Endothelial cell of umbilical vein (primary cell): ENCODE measurements around the gene SLC46A1. TPM values are rescaled to one million over a fixed set of nuclear protein-coding genes. Genes with fewer than 3 reads are reported as not detected.

Experiments used
- BruUV-seq: library from RNA; stranded (reverse); fragments of 400-500 nt; replicated peaks from 2 replicates; lab custom pipeline; 2021; lab: Mats Ljungman, UMichigan
- CTCF ChIA-PET: fragments of 300-600, 350-600 bp; sonication (Branson Sonifier 250); formaldehyde crosslinking; loops from one replicate; lab custom pipeline; 2021; ENCODE audit warnings: antibody characterized with exemption, inconsistent platforms; lab: Charles Lee
- POLR2A ChIA-PET: fragments of 300-600, 350-600 bp; sonication (Branson Sonifier 250); formaldehyde crosslinking; loops from one replicate; lab custom pipeline; 2021; ENCODE audit warnings: antibody characterized with exemption, inconsistent platforms; lab: Charles Lee
- DNase-seq: peaks from one replicate; pipeline ENCODE4 v3.0.0-alpha.2; 2011; ENCODE audit warnings: low read depth, low spot score
- FAIRE-seq: peaks from 2 replicates; lab custom pipeline; 2011; peaks lifted over from hg19 to GRCh38; lab: Jason Lieb, UNC
- H2AFZ ChIP-seq: 2 replicates; pipeline ENCODE4 v1.6.0; 2012; ENCODE audit warnings: low read depth, low read length, control low read depth, inconsistent platforms
- H3K27ac ChIP-seq: 2 replicates; pipeline ENCODE4 v1.5.1; 2011; ENCODE audit warnings: low read depth, mild to moderate bottlenecking, control low read depth, low read length, moderate library complexity; ENCODE audit not compliant: insufficient read depth
- H3K27me3 ChIP-seq, 2 experiments: 2 replicates each; pipeline versions ENCODE4 v1.6.0 to v1.6.1; 2011; ENCODE audit warnings: low read length in 2 of 2, mixed read lengths in 1 of 2; ENCODE audit not compliant: control insufficient read depth in 2 of 2, insufficient read depth in 2 of 2
- H3K36me3 ChIP-seq, 2 experiments: 2 replicates in 1 of 2; 3 replicates in 1 of 2; pipeline ENCODE4 v1.5.1; 2011; ENCODE audit warnings: low read length in 2 of 2, mild to moderate bottlenecking in 1 of 2, moderate library complexity in 1 of 2; ENCODE audit not compliant: control insufficient read depth in 2 of 2, insufficient read depth in 2 of 2; ENCODE audit errors: extremely low read depth in 1 of 2
- H3K4me1 ChIP-seq: 3 replicates; pipeline ENCODE4 v1.5.1; 2011; ENCODE audit warnings: mild to moderate bottlenecking, low read length; ENCODE audit not compliant: control insufficient read depth, insufficient read depth; ENCODE audit errors: extremely low read depth
- H3K4me2 ChIP-seq: 2 replicates; pipeline ENCODE4 v1.6.1; 2011; ENCODE audit warnings: low read length, control low read depth, mixed read lengths; ENCODE audit not compliant: insufficient read depth
- H3K4me3 ChIP-seq, 3 experiments: fragments of 200-600 bp in 1 of 3; sonication (generic), shearing (Covaris generic) in 1 of 3; replicated peaks in 1 of 3; 2 replicates each; pipeline ENCODE4 v1.5.1; 2011 to 2016; ENCODE audit warnings: control low read depth in 3 of 3, low read length in 3 of 3, mild to moderate bottlenecking in 2 of 3, inconsistent platforms in 1 of 3, low read depth in 1 of 3, moderate library complexity in 1 of 3; ENCODE audit not compliant: insufficient read depth in 1 of 3
- H3K79me2 ChIP-seq: 2 replicates; pipeline ENCODE4 v1.6.0; 2012; ENCODE audit warnings: low read length, inconsistent platforms; ENCODE audit not compliant: control insufficient read depth, insufficient read depth
- H3K9ac ChIP-seq: replicated peaks from 2 replicates; pipeline ENCODE3; 2011; ENCODE audit warnings: low read length, control low read depth; ENCODE audit not compliant: insufficient read depth; ENCODE audit errors: extremely low read depth
- H3K9me1 ChIP-seq: replicated peaks from 3 replicates; pipeline ENCODE4 v1.6.0; 2011; ENCODE audit warnings: mild to moderate bottlenecking, low read length; ENCODE audit not compliant: control insufficient read depth, insufficient read depth; ENCODE audit errors: extremely low read depth
- H3K9me3 ChIP-seq: replicated peaks from 2 replicates; pipeline ENCODE4 v1.5.1; 2012; ENCODE audit warnings: low read length, inconsistent platforms; ENCODE audit not compliant: control insufficient read depth, insufficient read depth
- H4K20me1 ChIP-seq: replicated peaks from 2 replicates; pipeline ENCODE3; 2011; ENCODE audit warnings: mild to moderate bottlenecking, low read length; ENCODE audit not compliant: control insufficient read depth, insufficient read depth; ENCODE audit errors: extremely low read depth
- EZH2 ChIP-seq: IDR thresholded peaks from 2 replicates; pipeline ENCODE4 v1.6.1; 2012; ENCODE audit warnings: borderline replicate concordance, low read depth, mild to moderate bottlenecking, moderate library complexity, low read length, inconsistent platforms; ENCODE audit not compliant: severe bottlenecking
- FOS ChIP-seq: IDR thresholded peaks from 2 replicates; pipeline ENCODE4 v1.6.1; 2011; ENCODE audit warnings: mild to moderate bottlenecking, low read length, moderate library complexity, borderline replicate concordance; ENCODE audit not compliant: insufficient read depth
- GATA2 ChIP-seq: IDR thresholded peaks from 2 replicates; pipeline ENCODE4 v1.7.0; 2011; ENCODE audit warnings: low read depth, mild to moderate bottlenecking, moderate library complexity, mixed read lengths, low read length; ENCODE audit not compliant: insufficient read length, insufficient read depth
- JUN ChIP-seq: IDR thresholded peaks from 2 replicates; pipeline ENCODE4 v1.6.1; 2011; ENCODE audit warnings: borderline replicate concordance, low read depth; ENCODE audit not compliant: insufficient read length, insufficient read depth
- MYC ChIP-seq: IDR thresholded peaks from one replicate; pipeline ENCODE4 v1.6.1; 2011; ENCODE audit warnings: mild to moderate bottlenecking, low read depth, low read length
- POLR2A ChIP-seq: IDR thresholded peaks from 2 replicates; pipeline ENCODE4 v1.6.1; 2012; ENCODE audit warnings: low read depth, mild to moderate bottlenecking, control low read depth, low read length
- POLR2AphosphoS5 ChIP-seq: IDR thresholded peaks from 2 replicates; pipeline ENCODE4 v1.6.1; 2012; ENCODE audit warnings: low read depth, mild to moderate bottlenecking, control low read depth, low read length, moderate library complexity; ENCODE audit not compliant: insufficient read depth
- dilution Hi-C: fragments of 300-500 bp; cut with MboI; formaldehyde crosslinking; loops from one replicate; pipeline ENCODE4 v1.15.0; 2019; ENCODE audit warnings: low sequenced_read_pairs; ENCODE audit not compliant: extremely low pct_ligation_motif_present
- intact Hi-C: fragments of 100-400 bp; cut with micrococcal nuclease; formaldehyde crosslinking; loops from one replicate; pipeline ENCODE4 v1.10.0; 2022
- polyA plus RNA-seq, 4 experiments: library from polyadenylated mRNA; depleted of rRNA in 3 of 4; stranded (reverse) in 3 of 4; unstranded in 1 of 4; fragments of >200 nt; gene quantifications; 2 replicates each; pipeline versions ENCODE4 v1.2.1 to v1.2.3, GENCODE V29; 2011 to 2012; ENCODE audit warnings: missing spikeins in 1 of 4
- total RNA-seq: library from RNA; stranded (reverse); gene quantifications from 2 replicates; pipeline ENCODE4 v1.2.3, GENCODE V29; 2021
- TF ChIP-seq, protein P1 (sequence below), 2 donors: IDR thresholded peaks; 1 replicate in 1 of 2; 2 replicates in 1 of 2; pipeline ENCODE4 v1.5.1; 2011; ENCODE audit warnings: low read length in 2 of 2, mild to moderate bottlenecking in 2 of 2, moderate library complexity in 2 of 2, control low read depth in 1 of 2, inconsistent platforms in 1 of 2, low read depth in 1 of 2; ENCODE audit not compliant: insufficient read depth in 1 of 2; ENCODE audit errors: extremely low read depth in 1 of 2
- TF ChIP-seq, protein P2 (sequence below): IDR thresholded peaks from 2 replicates; pipeline ENCODE4 v1.6.1; 2011; ENCODE audit not compliant: insufficient read depth, insufficient read length

SLC46A1 gene
- total and polyA plus RNA-seq, 2 donors (not counting 3 experiments of a cell fraction or from before 2014, with no cell fraction given), result 2.6 to 4.1 TPM

DNA sequence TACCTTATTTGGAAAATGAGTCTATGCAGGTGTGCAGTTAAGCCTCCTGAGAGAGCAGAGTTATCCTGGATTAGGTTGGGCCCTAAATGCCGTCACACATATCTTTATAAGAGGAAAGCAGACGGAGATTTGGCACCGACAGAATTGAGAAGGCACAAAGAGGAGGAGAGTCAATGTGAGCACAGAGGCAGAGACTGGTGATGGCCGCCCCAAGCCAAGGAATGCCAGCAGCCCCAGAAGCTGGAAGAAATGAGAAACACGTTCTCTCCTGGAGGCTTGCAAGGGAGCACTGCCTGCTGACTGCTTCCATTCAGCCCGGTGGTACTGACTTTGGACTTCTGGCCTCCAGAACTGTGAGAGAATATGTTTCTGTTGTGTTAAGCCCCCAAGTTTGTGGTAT, 3.2 kb downstream of the SLC46A1 start:
- CTCF ChIA-PET, result no interaction called here

More for the DNA sequence above, 3.2 kb downstream of the SLC46A1 start:
- no peaks in the 10 kb centered on the region for H3K9me3 ChIP-seq
- no peaks in the 10 kb centered on the region for H4K20me1 ChIP-seq
- no peak overlapping the region for H3K4me2 ChIP-seq
- TF ChIP-seq POLR2A (no peak), EZH2 (no peak), FOS (no peak), MYC (no peak), POLR2AphosphoS5 (no peak), GATA2 (no peak), JUN (no peak)
- TF ChIP-seq, protein P1, sequence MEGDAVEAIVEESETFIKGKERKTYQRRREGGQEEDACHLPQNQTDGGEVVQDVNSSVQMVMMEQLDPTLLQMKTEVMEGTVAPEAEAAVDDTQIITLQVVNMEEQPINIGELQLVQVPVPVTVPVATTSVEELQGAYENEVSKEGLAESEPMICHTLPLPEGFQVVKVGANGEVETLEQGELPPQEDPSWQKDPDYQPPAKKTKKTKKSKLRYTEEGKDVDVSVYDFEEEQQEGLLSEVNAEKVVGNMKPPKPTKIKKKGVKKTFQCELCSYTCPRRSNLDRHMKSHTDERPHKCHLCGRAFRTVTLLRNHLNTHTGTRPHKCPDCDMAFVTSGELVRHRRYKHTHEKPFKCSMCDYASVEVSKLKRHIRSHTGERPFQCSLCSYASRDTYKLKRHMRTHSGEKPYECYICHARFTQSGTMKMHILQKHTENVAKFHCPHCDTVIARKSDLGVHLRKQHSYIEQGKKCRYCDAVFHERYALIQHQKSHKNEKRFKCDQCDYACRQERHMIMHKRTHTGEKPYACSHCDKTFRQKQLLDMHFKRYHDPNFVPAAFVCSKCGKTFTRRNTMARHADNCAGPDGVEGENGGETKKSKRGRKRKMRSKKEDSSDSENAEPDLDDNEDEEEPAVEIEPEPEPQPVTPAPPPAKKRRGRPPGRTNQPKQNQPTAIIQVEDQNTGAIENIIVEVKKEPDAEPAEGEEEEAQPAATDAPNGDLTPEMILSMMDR (IDR thresholded peaks at IDR 0.05; ENCODE audit: extremely low read depth in 1 of 2, insufficient read depth in 1 of 2, low read depth in 1 of 2, low read length in 2 of 2), result no peak
- TF ChIP-seq, protein P2, sequence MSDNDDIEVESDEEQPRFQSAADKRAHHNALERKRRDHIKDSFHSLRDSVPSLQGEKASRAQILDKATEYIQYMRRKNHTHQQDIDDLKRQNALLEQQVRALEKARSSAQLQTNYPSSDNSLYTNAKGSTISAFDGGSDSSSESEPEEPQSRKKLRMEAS, result no peak
- POLR2A ChIA-PET, result no interaction called here
- H3K9me1 ChIP-seq, result no peaks in the 10 kb centered on the region
- H3K4me1 ChIP-seq, result peaks cover 9% of the 10 kb centered on the region
- no peak overlapping the region for H3K4me3 ChIP-seq
- dilution Hi-C loops, result no loop called here
- no peaks in the 10 kb centered on the region for H3K36me3 ChIP-seq
- H3K79me2 ChIP-seq, result no peaks in the 10 kb centered on the region
- no peak overlapping the region for H3K9ac ChIP-seq
- intact Hi-C loops, result no loop called here
- no peak overlapping the region for H2AFZ ChIP-seq
- no peak for FAIRE-seq
- peaks cover 0 to 2% of the 10 kb centered on the region in 2 experiments for H3K27me3 ChIP-seq
- H3K27ac ChIP-seq, result no peak overlapping the region
- no peak for DNase-seq
- no TSS peak for BruUV-seq
